ENCODE results near the gene ACKR1.

- TF ChIP-seq POLR2AphosphoS5 (IDR thresholded peaks at IDR 0.05; ENCODE audit: low read depth) = no peak
- TF ChIP-seq CTCF (IDR thresholded peaks at IDR 0.05; ENCODE audit: insufficient read depth, low read length) = no peak
- TF ChIP-seq REST (IDR thresholded peaks at IDR 0.05; ENCODE audit: insufficient replicate concordance, low read depth) = no peak
- no peak for TF ChIP-seq GABPA (IDR thresholded peaks at IDR 0.05; ENCODE audit: low read depth)
Measured at GRCh38 chr1:159199901-159200300, 4.8 kb upstream of the ACKR1 start.
